Sciatic nerve (tissue), 2 donors: Measurements from ENCODE around the gene PRM2. TPM values are rescaled to one million over a fixed set of nuclear protein-coding genes. Genes with fewer than 3 reads are reported as not detected.

ENCODE experiments used
- ATAC-seq: fragments of 200-7000 bp; cut with Tn5 transposase; one replicate; pipeline ENCODE4 v1.9.1; 2020; ENCODE audit warnings: mild to moderate bottlenecking, moderate library complexity
- DNase-seq: peaks from one replicate; pipeline ENCODE4 v3.0.0-alpha.2; 2020; ENCODE audit warnings: low spot score
- intact Hi-C: fragments of 100-400 bp; cut with DNase I; formaldehyde crosslinking; loops from one replicate; pipeline ENCODE4 v1.14.2; 2022
- total RNA-seq: library from RNA; stranded (reverse); fragmentation: NEBNext Ultra II Directional; extraction: Animal tissue kit (Norgen Biotek cat#: 25700); gene quantifications from one replicate; pipeline ENCODE4 v1.2.1, GENCODE V29; 2021
- donor health status: DM: no; HTN: no; CAD: no.
- donor health status: DM: no; HTN: no; CAD: no.

Gene PRM2
- total RNA-seq, 1 donor from 2014 or later: not detected

- DNase-seq (no peak), ATAC-seq (no peak)
- intact Hi-C loops: no loop called here
These were observed 36.3 kb downstream of the PRM2 start for GRCh38 chr16:11239644-11240632.

- ATAC-seq: no peak
- no peak for DNase-seq
- intact Hi-C loops: no loop called here
These were observed 37.7 kb downstream of the PRM2 start for GRCh38 chr16:11238272-11239202.

- intact Hi-C loops: no loop called here
- ATAC-seq: no peak
- no peak for DNase-seq
These were observed 39.6 kb downstream of the PRM2 start for GRCh38 chr16:11236461-11237254.

- ATAC-seq (no peak), DNase-seq (no peak)
- intact Hi-C loops: no loop called here
These were observed 40.6 kb downstream of the PRM2 start for GRCh38 chr16:11235703-11235991.

- ATAC-seq: no peak
- intact Hi-C loops: no loop called here
These were observed 41.2 kb downstream of the PRM2 start for GRCh38 chr16:11234884-11235702.

GRCh38 chr16:11233727-11234376 lies 42.4 kb downstream of the PRM2 start:
- intact Hi-C loops: no loop called here
- no peak for ATAC-seq
- no peak for DNase-seq

More at GRCh38 chr16:11234884-11235702, 41.2 kb downstream of the PRM2 start:
- DNase-seq: no peak

GRCh38 chr16:11232852-11233726 lies 43.2 kb downstream of the PRM2 start:
- DNase-seq (no peak), ATAC-seq (peak; percentile 49)
- intact Hi-C loops: no loop called here

GRCh38 chr16:11232302-11232851 lies 43.9 kb downstream of the PRM2 start:
- no peak for ATAC-seq
- no peak for DNase-seq
- intact Hi-C loops: no loop called here

- intact Hi-C loops: no loop called here
- ATAC-seq: no peak
These were observed 44.8 kb downstream of the PRM2 start for GRCh38 chr16:11231367-11231970.

GRCh38 chr16:11229906-11230305 lies 46.4 kb downstream of the PRM2 start:
- DNase-seq: no peak
- ATAC-seq: no peak
- intact Hi-C loops: loop anchor here (10.0 kb wide), 1 partner anchor 85 kb away; no protein-coding TSS in a partner anchor

More at GRCh38 chr16:11231367-11231970, 44.8 kb downstream of the PRM2 start:
- no peak for DNase-seq

GRCh38 chr16:11229432-11229831 lies 46.8 kb downstream of the PRM2 start:
- ATAC-seq (no peak), DNase-seq (no peak)
- intact Hi-C loops: loop anchor here (10.0 kb wide), 1 partner anchor 85 kb away; no protein-coding TSS in a partner anchor

- ATAC-seq (no peak), DNase-seq (no peak)
- intact Hi-C loops: loop anchor here (10.0 kb wide), 1 partner anchor 81 kb away; no protein-coding TSS in a partner anchor
These were observed 50.4 kb downstream of the PRM2 start for GRCh38 chr16:11225677-11226549.
